OCI-LY7 (cell line): Measurements from ENCODE around the gene KRTAP5-9. TPM values are rescaled to one million over a fixed set of nuclear protein-coding genes. Genes with fewer than 3 reads are reported as not detected.
"Not testable (repeated sequence)": the region's sequence is repeated elsewhere in the genome, so short reads cannot be mapped to it uniquely, and the experiment has no call there.

ENCODE experiments used
- BruUV-seq: library from RNA; stranded (reverse); fragments of 400-500 nt; replicated peaks from 2 replicates; lab custom pipeline; 2021; lab: Mats Ljungman, UMichigan
- CTCF ChIA-PET: fragments of 300-600 bp; sonication (Branson Sonifier 250); formaldehyde crosslinking; loops from one replicate; lab custom pipeline; 2022; ENCODE audit warnings: antibody characterized with exemption; ENCODE audit not compliant: unreplicated experiment; lab: Charles Lee
- POLR2A ChIA-PET: fragments of 300-600 bp; sonication (Branson Sonifier 250); formaldehyde crosslinking; loops from one replicate; lab custom pipeline; 2022; ENCODE audit warnings: antibody characterized with exemption; lab: Charles Lee
- DNase-seq: peaks from one replicate; pipeline ENCODE4 v3.0.0-alpha.2; 2015; ENCODE audit warnings: low spot score
- H2AFZ ChIP-seq: fragments of 200-600 bp; sonication (generic), shearing (Covaris generic); 2 replicates; pipeline ENCODE4 v1.6.1; 2014; ENCODE audit warnings: mild to moderate bottlenecking, antibody characterized with exemption, low read length, moderate library complexity
- H3K27ac ChIP-seq: fragments of 200-600 bp; sonication (generic); 2 replicates; pipeline ENCODE4 v1.5.1; 2014; ENCODE audit warnings: mixed run types, low read depth, mild to moderate bottlenecking, moderate library complexity, low read length, inconsistent platforms; ENCODE audit not compliant: poor library complexity, severe bottlenecking
- H3K36me3 ChIP-seq: fragments of 200-600 bp; sonication (generic); 2 replicates; pipeline ENCODE4 v1.6.1; 2014; ENCODE audit warnings: mild to moderate bottlenecking, antibody characterized with exemption, low read length, moderate library complexity, mixed read lengths; ENCODE audit not compliant: insufficient read depth
- H3K4me1 ChIP-seq: fragments of 200-600 bp; sonication (generic); 2 replicates; pipeline ENCODE4 v1.5.1; 2014; ENCODE audit warnings: mild to moderate bottlenecking, low read length; ENCODE audit not compliant: insufficient read depth, poor library complexity, severe bottlenecking
- H3K4me2 ChIP-seq: fragments of 200-600 bp; sonication (generic); 2 replicates; pipeline ENCODE4 v1.6.1; 2014; ENCODE audit warnings: mild to moderate bottlenecking, low read length
- H3K4me3 ChIP-seq: fragments of 200-600 bp; sonication (generic); 2 replicates; pipeline ENCODE4 v1.5.1; 2014; ENCODE audit warnings: mild to moderate bottlenecking, low read depth, low read length; ENCODE audit not compliant: poor library complexity, severe bottlenecking
- H3K79me2 ChIP-seq: fragments of 200-600 bp; sonication (generic); 2 replicates; pipeline ENCODE4 v1.6.1; 2016; ENCODE audit warnings: low read depth, mild to moderate bottlenecking, low read length, moderate library complexity, mixed read lengths; ENCODE audit not compliant: insufficient read depth
- H3K9me2 ChIP-seq: fragments of 200-600 bp; sonication (generic); 2 replicates; pipeline ENCODE4 v1.6.1; 2016; ENCODE audit warnings: mild to moderate bottlenecking, low read length, mixed read lengths; ENCODE audit not compliant: insufficient read depth
- H3K9me3 ChIP-seq: fragments of 200-600 bp; sonication (generic); 2 replicates; pipeline ENCODE4 v1.6.1; 2014; ENCODE audit warnings: mild to moderate bottlenecking, mixed run types, low read length, mixed read lengths
- H4K20me1 ChIP-seq: fragments of 200-600 bp; sonication (generic); 2 replicates; pipeline ENCODE4 v1.6.1; 2014; ENCODE audit warnings: mild to moderate bottlenecking, antibody characterized with exemption, low read length, moderate library complexity, mixed read lengths; ENCODE audit not compliant: insufficient read depth
- CTCF ChIP-seq: fragments of 200-600 bp; sonication (generic); conservative IDR thresholded peaks from 2 replicates; pipeline ENCODE4 v1.5.1; 2014; ENCODE audit warnings: mild to moderate bottlenecking, antibody characterized with exemption, low read length, moderate library complexity, mixed read lengths
- EZH2phosphoT487 ChIP-seq: fragments of 200-600 bp; sonication (generic); IDR thresholded peaks from 2 replicates; pipeline ENCODE4 v1.6.1; 2018; ENCODE audit warnings: low read depth, borderline replicate concordance, mild to moderate bottlenecking, mixed run types, antibody characterized with exemption, low read length, moderate library complexity, mixed read lengths
- intact Hi-C: fragments of 100-400 bp; cut with micrococcal nuclease; formaldehyde crosslinking; loops from one replicate; pipeline ENCODE4 v1.10.0; 2022; ENCODE audit not compliant: unreplicated experiment
- total RNA-seq, 2 experiments: library from RNA; depleted of rRNA in 1 of 2; stranded (reverse); fragments of >200 nt in 1 of 2; shearing (Covaris generic) in 1 of 2; gene quantifications; 2 replicates each; pipeline ENCODE4 v1.2.3, GENCODE V29; 2014 to 2022

The KRTAP5-9 gene
- total RNA-seq, 2 experiments from 2014 or later: not detected

GRCh38 chr11:71567633-71568032 is 19.4 kb downstream of the KRTAP5-9 start:
- H3K27ac ChIP-seq, H3K4me2 ChIP-seq, DNase-seq, CTCF ChIA-PET, H3K4me3 ChIP-seq, BruUV-seq, H2AFZ ChIP-seq, H3K4me1 ChIP-seq, POLR2A ChIA-PET, H4K20me1 ChIP-seq, H3K79me2 ChIP-seq, H3K9me3 ChIP-seq, H3K36me3 ChIP-seq, intact Hi-C loops, H3K9me2 ChIP-seq: not testable (repeated sequence)

- POLR2A ChIA-PET: no interaction called here
- Histone ChIP-seq H3K4me3 (no peak overlapping the region), H3K9me3 (no peaks in the 10 kb centered on the region), H3K27ac (no peak overlapping the region), H2AFZ (no peak overlapping the region), H3K4me1 (no peaks in the 10 kb centered on the region), H4K20me1 (no peaks in the 10 kb centered on the region), H3K36me3 (no peaks in the 10 kb centered on the region), H3K9me2 (no peaks in the 10 kb centered on the region), H3K4me2 (no peak overlapping the region), H3K79me2 (no peaks in the 10 kb centered on the region)
- DNase-seq: no peak
- no TSS peak for BruUV-seq
- CTCF ChIA-PET: no interaction called here
- intact Hi-C loops: no loop called here
- TF ChIP-seq EZH2phosphoT487 (no peak), CTCF (no peak)
Observed at GRCh38 chr11:71568704-71569349, 20.6 kb downstream of the KRTAP5-9 start.

- H3K9me3 ChIP-seq, H4K20me1 ChIP-seq, DNase-seq, H3K4me1 ChIP-seq, H3K4me3 ChIP-seq, H3K4me2 ChIP-seq, H3K27ac ChIP-seq, intact Hi-C loops, H3K9me2 ChIP-seq, H3K36me3 ChIP-seq, POLR2A ChIA-PET, CTCF ChIA-PET, H2AFZ ChIP-seq, BruUV-seq, H3K79me2 ChIP-seq: not testable (repeated sequence)
Observed at GRCh38 chr11:71571101-71571850, 23.1 kb downstream of the KRTAP5-9 start.
